Kidney glomerular epithelial cell (primary cell): Measurements from ENCODE around the gene BBS9.
"Not testable (repeated sequence)": the region's sequence is repeated elsewhere in the genome, so short reads cannot be mapped to it uniquely, and the experiment has no call there.

ENCODE experiments used
- DNase-seq: peaks from one replicate; lab custom pipeline; 2025; lab: John Stamatoyannopoulos, UW

Gene BBS9

GRCh38 chr7:33128990-33129805, at the start of gene BBS9:
BBS9 (plus strand) TSS chr7:33129564; CDS start chr7:33146253, 16,689 bp downstream.
- peak; percentile 99 for DNase-seq

GRCh38 chr7:33079763-33080690, 49.3 kb upstream of the BBS9 start:
- DNase-seq = no peak

- DNase-seq = peak; percentile 17
Measured at GRCh38 chr7:33087356-33087755, 42.0 kb upstream of the BBS9 start.

GRCh38 chr7:33087858-33088257, 41.5 kb upstream of the BBS9 start:
- no peak for DNase-seq

GRCh38 chr7:33089142-33089541, 40.2 kb upstream of the BBS9 start:
- no peak for DNase-seq

GRCh38 chr7:33091111-33091531, 38.2 kb upstream of the BBS9 start:
- peak; percentile 13 for DNase-seq

GRCh38 chr7:33091641-33092191, 37.6 kb upstream of the BBS9 start:
- DNase-seq = no peak

- DNase-seq = no peak
Measured at GRCh38 chr7:33093266-33093665, 36.1 kb upstream of the BBS9 start.

- not testable (repeated sequence) for DNase-seq
Measured at GRCh38 chr7:33094745-33095275, 34.6 kb upstream of the BBS9 start.

- no peak for DNase-seq
Measured at GRCh38 chr7:33099154-33099940, 30.0 kb upstream of the BBS9 start.

- DNase-seq = no peak
Measured at GRCh38 chr7:33100770-33101169, 28.6 kb upstream of the BBS9 start.

GRCh38 chr7:33101906-33102305, 27.5 kb upstream of the BBS9 start:
- DNase-seq = no peak

GRCh38 chr7:33107136-33108066, 22.0 kb upstream of the BBS9 start:
- peak; percentile 46 for DNase-seq

GRCh38 chr7:33108554-33109004, 20.8 kb upstream of the BBS9 start:
- peak; percentile 9 for DNase-seq

- DNase-seq = peak; percentile 41
Measured at GRCh38 chr7:33109005-33109757, 20.2 kb upstream of the BBS9 start, which contains the start of gene RP9. RP9 (minus strand) TSS chr7:33109404; CDS start chr7:33109372, 32 bp downstream.

GRCh38 chr7:33109758-33110238, 19.6 kb upstream of the BBS9 start:
- no peak for DNase-seq

GRCh38 chr7:33111614-33112013, 17.8 kb upstream of the BBS9 start:
- no peak for DNase-seq

- no peak for DNase-seq
Measured at GRCh38 chr7:33114976-33115375, 14.4 kb upstream of the BBS9 start.

- no peak for DNase-seq
Measured at GRCh38 chr7:33118383-33118782, 11.0 kb upstream of the BBS9 start.
